HG03039 (cell line): ENCODE measurements around the gene YKT6.

Experiments
- ATAC-seq: cut with Tn5 transposase; IDR thresholded peaks from one replicate; pipeline ENCODE4 v1.9.1; 2021; ENCODE audit warnings: mild to moderate bottlenecking, moderate library complexity; ENCODE audit not compliant: unreplicated experiment

The YKT6 gene

GRCh38 chr7:44200699-44201461, at the start of gene YKT6:
Gene YKT6 (plus strand): TSS chr7:44200978. CDS start chr7:44201136, 158 bp downstream.
- ATAC-seq, result peak; percentile 98

GRCh38 chr7:44151956-44152355, 48.8 kb upstream of the YKT6 start:
- no peak for ATAC-seq

- ATAC-seq, result no peak
These were observed 47.5 kb upstream of the YKT6 start for GRCh38 chr7:44152971-44153947.

- ATAC-seq, result no peak
These were observed 46.8 kb upstream of the YKT6 start for GRCh38 chr7:44153948-44154335.

- ATAC-seq, result no peak
These were observed 46.1 kb upstream of the YKT6 start for GRCh38 chr7:44154703-44155102.

DNA sequence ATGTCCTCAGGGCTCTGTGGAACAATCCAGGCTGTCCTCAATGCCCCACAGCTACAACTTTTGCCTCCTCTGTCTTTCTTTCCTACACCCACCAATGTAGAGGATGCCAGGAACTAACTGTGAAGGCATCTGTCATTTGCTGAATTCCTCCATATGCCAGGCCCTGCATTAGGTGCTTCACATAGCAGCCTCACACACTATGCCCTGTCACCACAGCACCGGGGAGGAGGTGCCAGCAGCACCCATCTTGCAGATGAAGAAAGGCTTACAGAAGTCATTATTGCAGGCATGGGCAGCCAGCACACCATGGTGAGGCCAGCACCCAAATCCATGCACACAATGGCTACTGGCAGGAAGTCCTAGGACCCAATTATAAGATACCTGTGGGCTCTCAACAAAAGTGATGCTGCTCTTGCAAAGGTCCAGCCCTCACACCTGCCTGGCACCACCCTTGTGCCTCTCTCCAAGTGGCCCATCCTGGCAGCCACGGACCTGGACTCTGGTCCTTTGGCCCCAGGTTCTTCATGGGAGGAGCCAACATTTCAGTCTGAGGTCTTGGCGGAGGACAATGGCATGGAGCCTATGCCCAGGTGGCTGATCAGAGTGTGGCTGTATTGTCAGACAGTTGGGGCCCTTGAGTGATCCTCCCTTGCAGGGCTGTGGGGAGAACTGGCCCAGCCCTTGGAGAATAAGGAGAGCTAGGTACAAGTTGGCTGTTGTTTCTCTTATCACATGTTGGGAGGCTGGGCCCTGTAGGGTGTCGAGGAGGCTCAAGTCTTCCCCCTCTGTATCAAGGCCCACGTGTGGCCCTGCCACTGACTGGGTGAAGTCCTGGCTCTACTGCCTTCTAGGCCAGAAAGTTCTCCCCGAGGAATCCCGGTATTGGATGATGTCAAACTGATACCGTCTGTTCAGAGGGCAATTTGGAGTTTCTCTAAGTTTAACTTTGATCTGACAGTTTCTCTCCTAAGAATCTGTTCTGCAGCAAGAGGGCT, 45.3 kb upstream of the YKT6 start:
- no peak for ATAC-seq

DNA sequence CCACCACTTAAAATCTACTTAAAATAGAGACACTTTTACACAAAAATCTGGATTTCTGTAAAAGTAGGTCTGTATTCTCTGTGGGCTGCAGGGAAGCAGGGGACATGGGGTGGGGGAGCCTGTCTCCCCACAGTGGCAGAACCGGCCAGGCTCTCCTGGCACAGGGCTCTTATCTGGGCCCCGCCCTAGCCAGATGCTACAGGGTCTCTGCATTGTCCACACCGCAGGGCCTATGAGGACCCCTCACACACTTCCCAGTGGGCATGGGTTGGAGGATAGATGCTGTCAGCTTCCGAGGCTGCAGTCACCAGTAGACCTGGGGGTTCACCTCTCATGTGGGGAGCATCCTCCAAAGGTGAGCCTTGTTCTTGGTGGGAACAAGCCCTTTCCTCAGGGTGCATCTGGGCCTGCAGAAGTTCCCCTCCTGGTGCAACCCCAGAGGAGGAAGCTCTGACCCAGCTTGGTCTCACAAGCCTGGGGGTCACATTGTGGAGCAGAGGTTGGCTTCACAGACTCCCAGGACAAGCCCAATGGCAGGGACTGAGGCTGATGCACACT, 44.2 kb upstream of the YKT6 start:
- ATAC-seq, result no peak

- no peak for ATAC-seq
These were observed 43.4 kb upstream of the YKT6 start for GRCh38 chr7:44157116-44158080.

DNA sequence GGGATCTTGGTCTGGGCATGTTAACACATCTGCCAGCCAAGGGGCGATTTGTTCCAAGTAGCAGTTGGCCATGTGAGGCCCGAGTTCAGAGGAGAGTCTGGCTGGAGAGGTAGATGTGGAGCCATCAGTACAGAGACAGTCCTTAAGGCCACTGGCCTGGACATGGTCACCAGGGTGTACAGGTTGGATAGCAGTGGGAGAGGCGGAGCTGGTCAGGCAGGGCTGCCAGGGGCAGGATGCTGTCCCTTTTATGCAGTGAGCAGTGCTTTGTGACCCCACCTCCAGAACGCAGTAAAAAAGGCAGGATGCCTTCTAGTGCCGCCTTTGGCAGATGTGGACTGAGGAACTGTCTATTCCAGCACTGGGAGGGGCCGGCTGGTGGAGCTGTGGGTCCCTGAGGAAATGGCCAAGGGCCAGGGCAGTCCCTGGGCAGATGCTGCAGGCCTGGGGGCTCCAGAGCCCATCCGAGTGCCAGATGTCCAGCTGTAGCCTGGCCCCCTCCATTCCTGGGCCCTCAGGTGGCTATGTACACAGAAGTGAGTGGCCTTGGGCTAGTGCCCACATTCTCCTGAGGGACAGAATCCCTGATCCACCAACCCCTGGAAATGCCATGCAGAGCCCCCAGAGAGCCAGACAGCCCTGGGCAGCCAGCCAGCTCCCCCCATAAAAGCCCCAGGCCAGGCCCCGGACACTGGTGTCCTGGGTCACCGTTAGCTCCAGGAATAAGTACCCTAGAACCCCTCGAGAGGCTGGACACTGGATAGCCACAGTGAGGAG, 42.5 kb upstream of the YKT6 start:
- ATAC-seq, result no peak

- no peak for ATAC-seq
These were observed 41.7 kb upstream of the YKT6 start for GRCh38 chr7:44158873-44159631.

- no peak for ATAC-seq
These were observed 40.8 kb upstream of the YKT6 start for GRCh38 chr7:44159824-44160630.

- ATAC-seq, result no peak
These were observed 39.4 kb upstream of the YKT6 start for GRCh38 chr7:44161371-44161770.

GRCh38 chr7:44162179-44162578, 38.6 kb upstream of the YKT6 start:
- ATAC-seq, result no peak

- no peak for ATAC-seq
These were observed 37.9 kb upstream of the YKT6 start for GRCh38 chr7:44162785-44163395.

- no peak for ATAC-seq
These were observed 37.2 kb upstream of the YKT6 start for GRCh38 chr7:44163591-44163990.

DNA sequence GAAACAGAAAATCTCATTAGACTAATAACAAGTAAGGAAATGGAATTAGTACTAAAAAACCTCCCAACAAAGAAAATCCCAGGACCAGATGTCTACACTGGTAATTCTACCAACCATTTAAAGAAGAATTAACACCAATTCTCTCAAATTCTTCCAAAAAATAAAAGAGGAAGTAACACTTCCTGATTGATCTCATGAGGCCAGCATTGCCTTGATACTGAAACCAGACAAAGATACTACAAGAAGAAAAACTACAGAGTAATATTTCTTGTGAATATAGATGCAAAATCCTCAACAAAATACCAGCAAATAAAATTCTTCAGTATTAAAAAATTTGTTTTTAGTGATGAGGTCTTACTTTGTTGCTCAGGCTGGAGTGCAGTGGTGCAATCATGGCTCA, 32.9 kb upstream of the YKT6 start:
- no peak for ATAC-seq
